ENCODE data around the gene LTC4S. TPM values are rescaled to one million over a fixed set of nuclear protein-coding genes. Genes with fewer than 3 reads are reported as not detected.

Gene LTC4S
- total and polyA plus RNA-seq, 9 of the 15 experiments (the other 6 are each of a cell fraction or from before 2014, with no cell fraction given), result 0.17 to 0.77 (median 0.75) TPM; not detected in 6

DNA sequence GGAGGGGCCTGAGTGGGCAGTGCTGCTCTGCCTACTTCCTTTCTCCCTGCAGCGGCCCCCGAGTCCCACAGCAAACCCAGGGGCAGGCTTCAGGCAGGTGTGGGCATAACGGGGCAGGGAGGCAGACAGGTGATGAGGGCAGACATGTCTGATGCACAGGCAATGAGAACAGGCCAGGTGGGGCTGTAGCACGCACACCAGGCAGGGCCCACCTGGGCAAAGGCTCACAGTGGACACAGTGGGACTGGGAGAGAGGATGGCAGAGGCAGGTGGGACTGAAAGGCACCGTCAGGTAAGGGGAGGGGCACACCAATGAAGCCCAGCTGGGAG is 5.8 kb downstream of the LTC4S start:
- intact Hi-C loops (cut with micrococcal nuclease), result no loop called here
- H3K9me1 ChIP-seq (ENCODE audit: control insufficient read depth, insufficient read depth, low read length), result peaks cover 4% of the 10 kb centered on the region
- H3K27ac ChIP-seq (ENCODE audit: extremely low read depth, low read depth, low read length), result no peak overlapping the region
- ChIA-PET POLR2A (no interaction called here), CTCF (ENCODE audit: low intra/inter-chr PET ratio) (no interaction called here)
- H2AFZ ChIP-seq (ENCODE audit: low read depth, low read length), result no peak overlapping the region
- in situ Hi-C loops (cut with MboI), result no loop called here
- ATAC-seq (no peak), FAIRE-seq (no peak), DNase-seq (ENCODE audit: extremely low read depth in 1 of 4, low spot score in 3 of 4) (no peak)
- H3K79me2 ChIP-seq (ENCODE audit: control insufficient read depth, insufficient read depth, low read length), result peaks cover 19% of the 10 kb centered on the region
- TF ChIP-seq ZNF785 (CRISPR knock-in tag; IDR thresholded peaks at IDR 0.05), result no peak
- no peak for TF ChIP-seq PHF21A (IDR thresholded peaks at IDR 0.05; ENCODE audit: borderline replicate concordance, low read depth)
- no peak for TF ChIP-seq JUN (IDR thresholded peaks at IDR 0.05; ENCODE audit: borderline replicate concordance, low read depth, low read length)
- no peak for TF ChIP-seq JUN (CRISPR knock-in tag; IDR thresholded peaks at IDR 0.05; ENCODE audit: borderline replicate concordance)
- TF ChIP-seq MCM2 (IDR thresholded peaks at IDR 0.05; ENCODE audit: low read depth), result no peak
- no peak for TF ChIP-seq NCOA6 (IDR thresholded peaks at IDR 0.05)
- TF ChIP-seq RUNX1 (IDR thresholded peaks at IDR 0.05; ENCODE audit: low read depth), result no peak
- TF ChIP-seq, protein P1, sequence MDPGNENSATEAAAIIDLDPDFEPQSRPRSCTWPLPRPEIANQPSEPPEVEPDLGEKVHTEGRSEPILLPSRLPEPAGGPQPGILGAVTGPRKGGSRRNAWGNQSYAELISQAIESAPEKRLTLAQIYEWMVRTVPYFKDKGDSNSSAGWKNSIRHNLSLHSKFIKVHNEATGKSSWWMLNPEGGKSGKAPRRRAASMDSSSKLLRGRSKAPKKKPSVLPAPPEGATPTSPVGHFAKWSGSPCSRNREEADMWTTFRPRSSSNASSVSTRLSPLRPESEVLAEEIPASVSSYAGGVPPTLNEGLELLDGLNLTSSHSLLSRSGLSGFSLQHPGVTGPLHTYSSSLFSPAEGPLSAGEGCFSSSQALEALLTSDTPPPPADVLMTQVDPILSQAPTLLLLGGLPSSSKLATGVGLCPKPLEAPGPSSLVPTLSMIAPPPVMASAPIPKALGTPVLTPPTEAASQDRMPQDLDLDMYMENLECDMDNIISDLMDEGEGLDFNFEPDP (CRISPR knock-in tag; IDR thresholded peaks at IDR 0.05), result no peak
- no peak for TF ChIP-seq MTA2 (IDR thresholded peaks at IDR 0.05; ENCODE audit: low read depth)
- no peak for TF ChIP-seq SP1 (CRISPR knock-in tag; IDR thresholded peaks at IDR 0.05)
- no peak for TF ChIP-seq MCM3 (IDR thresholded peaks at IDR 0.05)
- no peak for TF ChIP-seq EGR1 (conservative IDR thresholded peaks at IDR 0.05)
- no peak for TF ChIP-seq TCF7L2 (IDR thresholded peaks at IDR 0.05; ENCODE audit: low read depth, low read length)
- no peak for TF ChIP-seq HDAC6 (IDR thresholded peaks at IDR 0.05; ENCODE audit: low read depth, low read length)
- no peak for TF ChIP-seq MXD1 (CRISPR knock-in tag; IDR thresholded peaks at IDR 0.05; ENCODE audit: borderline replicate concordance, poor library complexity, severe bottlenecking)
- TF ChIP-seq ZNF431 (CRISPR knock-in tag; IDR thresholded peaks at IDR 0.05), result no peak
- TF ChIP-seq NONO (IDR thresholded peaks at IDR 0.05; ENCODE audit: low read depth in 2 of 2, low read length in 1 of 2), result no peak
- TF ChIP-seq JUND (IDR thresholded peaks at IDR 0.05; ENCODE audit: borderline replicate concordance, low read depth, low read length), result no peak
- no peak for TF ChIP-seq JUND (tag; IDR thresholded peaks at IDR 0.05; ENCODE audit: borderline replicate concordance, low read depth, low read length)
- TF ChIP-seq HLTF (IDR thresholded peaks at IDR 0.05), result no peak
- TF ChIP-seq RB1 (IDR thresholded peaks at IDR 0.05; ENCODE audit: low read depth), result no peak
- no peak for TF ChIP-seq MAFG (tag; conservative IDR thresholded peaks at IDR 0.05)
- no peak overlapping the region for H3K4me2 ChIP-seq (ENCODE audit: insufficient read depth, low read length)
- H3K36me3 ChIP-seq (ENCODE audit: control insufficient read depth, insufficient read depth, low read length), result peaks cover 69% of the 10 kb centered on the region; the same call in 2 of the 3 replicates
- no peaks in the 10 kb centered on the region for H3K9me3 ChIP-seq (replicated peaks; ENCODE audit: control insufficient read depth, insufficient read depth, low read depth, low read length)
- 0 out of 4 replicates have a peak overlapping the region, but pooled peaks of 1 of the 2 experiments have one; percentile 2 for H3K9ac ChIP-seq (ENCODE audit: insufficient read depth in 1 of 2, low read depth in 2 of 2, low read length in 2 of 2)
- no TSS peak for BruUV-seq (replicated peaks)
- no peaks in the 10 kb centered on the region for H4K20me1 ChIP-seq (replicated peaks; ENCODE audit: control insufficient read depth, insufficient read depth, low read length)
- H3K4me3 ChIP-seq, result no peak overlapping the region
- H3K27me3 ChIP-seq (ENCODE audit: control insufficient read depth in 2 of 2, insufficient read depth in 2 of 2, low read length in 2 of 2), result no peaks in the 10 kb centered on the region
- 91% methylated on average over 5 of the region's 5 CpGs for WGBS (ENCODE audit: insufficient coverage, low coverage, missing lambda C conversion rate)
- peaks cover 15 to 64% of the 10 kb centered on the region in 2 experiments for H3K4me1 ChIP-seq (replicated peaks in 1 of 2; ENCODE audit: control insufficient read depth in 2 of 2, insufficient read depth in 2 of 2, low read length in 2 of 2)

All from K562 (cell line).